Measurements from ENCODE around the gene DIPK1C. TPM values are rescaled to one million over a fixed set of nuclear protein-coding genes. Genes with fewer than 3 reads are reported as not detected.

The DIPK1C gene
- total and polyA plus RNA-seq, 2 experiments from 2014 or later = 0.07 TPM; not detected in 1

GRCh38 chr18:74463983-74464382 lies 6.9 kb upstream of the DIPK1C start:
- no peak overlapping the region for H3K27ac ChIP-seq (ENCODE audit: low read depth)

More at GRCh38 chr18:74463983-74464382, 6.9 kb upstream of the DIPK1C start:
- H3K9me2 ChIP-seq (ENCODE audit: insufficient read depth) = no peaks in the 10 kb centered on the region
- H3K79me2 ChIP-seq (replicated peaks; ENCODE audit: insufficient read depth) = no peaks in the 10 kb centered on the region
- no peaks in the 10 kb centered on the region for H3K36me3 ChIP-seq (ENCODE audit: insufficient read depth)
- no peak overlapping the region for H3K4me2 ChIP-seq
- H3K4me3 ChIP-seq = no peak overlapping the region
- H4K20me1 ChIP-seq (replicated peaks; ENCODE audit: insufficient read depth) = no peaks in the 10 kb centered on the region
- H3K4me3 Mint-ChIP-seq = no peak overlapping the region
- TF ChIP-seq NANOG (IDR thresholded peaks at IDR 0.05; ENCODE audit: borderline replicate concordance) = no peak
- no peak for TF ChIP-seq JUNB (IDR thresholded peaks at IDR 0.05; ENCODE audit: unreplicated experiment)
- no peak for TF ChIP-seq ZNF331 (CRISPR knock-in tag; IDR thresholded peaks at IDR 0.05; ENCODE audit: low read depth)
- no peak for TF ChIP-seq EZH2 (IDR thresholded peaks at IDR 0.05; ENCODE audit: low read depth, unreplicated experiment)
- TF ChIP-seq ETS1 (IDR thresholded peaks at IDR 0.05) = no peak
- TF ChIP-seq, protein P1, sequence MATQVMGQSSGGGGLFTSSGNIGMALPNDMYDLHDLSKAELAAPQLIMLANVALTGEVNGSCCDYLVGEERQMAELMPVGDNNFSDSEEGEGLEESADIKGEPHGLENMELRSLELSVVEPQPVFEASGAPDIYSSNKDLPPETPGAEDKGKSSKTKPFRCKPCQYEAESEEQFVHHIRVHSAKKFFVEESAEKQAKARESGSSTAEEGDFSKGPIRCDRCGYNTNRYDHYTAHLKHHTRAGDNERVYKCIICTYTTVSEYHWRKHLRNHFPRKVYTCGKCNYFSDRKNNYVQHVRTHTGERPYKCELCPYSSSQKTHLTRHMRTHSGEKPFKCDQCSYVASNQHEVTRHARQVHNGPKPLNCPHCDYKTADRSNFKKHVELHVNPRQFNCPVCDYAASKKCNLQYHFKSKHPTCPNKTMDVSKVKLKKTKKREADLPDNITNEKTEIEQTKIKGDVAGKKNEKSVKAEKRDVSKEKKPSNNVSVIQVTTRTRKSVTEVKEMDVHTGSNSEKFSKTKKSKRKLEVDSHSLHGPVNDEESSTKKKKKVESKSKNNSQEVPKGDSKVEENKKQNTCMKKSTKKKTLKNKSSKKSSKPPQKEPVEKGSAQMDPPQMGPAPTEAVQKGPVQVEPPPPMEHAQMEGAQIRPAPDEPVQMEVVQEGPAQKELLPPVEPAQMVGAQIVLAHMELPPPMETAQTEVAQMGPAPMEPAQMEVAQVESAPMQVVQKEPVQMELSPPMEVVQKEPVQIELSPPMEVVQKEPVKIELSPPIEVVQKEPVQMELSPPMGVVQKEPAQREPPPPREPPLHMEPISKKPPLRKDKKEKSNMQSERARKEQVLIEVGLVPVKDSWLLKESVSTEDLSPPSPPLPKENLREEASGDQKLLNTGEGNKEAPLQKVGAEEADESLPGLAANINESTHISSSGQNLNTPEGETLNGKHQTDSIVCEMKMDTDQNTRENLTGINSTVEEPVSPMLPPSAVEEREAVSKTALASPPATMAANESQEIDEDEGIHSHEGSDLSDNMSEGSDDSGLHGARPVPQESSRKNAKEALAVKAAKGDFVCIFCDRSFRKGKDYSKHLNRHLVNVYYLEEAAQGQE (IDR thresholded peaks at IDR 0.05; ENCODE audit: unreplicated experiment) = no peak
- no peak for TF ChIP-seq POLR2AphosphoS5 (IDR thresholded peaks at IDR 0.05; ENCODE audit: low read depth)
- TF ChIP-seq STAT1 (IDR thresholded peaks at IDR 0.05; ENCODE audit: unreplicated experiment) = no peak
- no peak for TF ChIP-seq EZH2phosphoT487 (IDR thresholded peaks at IDR 0.05; ENCODE audit: unreplicated experiment)
- TF ChIP-seq, protein P2, sequence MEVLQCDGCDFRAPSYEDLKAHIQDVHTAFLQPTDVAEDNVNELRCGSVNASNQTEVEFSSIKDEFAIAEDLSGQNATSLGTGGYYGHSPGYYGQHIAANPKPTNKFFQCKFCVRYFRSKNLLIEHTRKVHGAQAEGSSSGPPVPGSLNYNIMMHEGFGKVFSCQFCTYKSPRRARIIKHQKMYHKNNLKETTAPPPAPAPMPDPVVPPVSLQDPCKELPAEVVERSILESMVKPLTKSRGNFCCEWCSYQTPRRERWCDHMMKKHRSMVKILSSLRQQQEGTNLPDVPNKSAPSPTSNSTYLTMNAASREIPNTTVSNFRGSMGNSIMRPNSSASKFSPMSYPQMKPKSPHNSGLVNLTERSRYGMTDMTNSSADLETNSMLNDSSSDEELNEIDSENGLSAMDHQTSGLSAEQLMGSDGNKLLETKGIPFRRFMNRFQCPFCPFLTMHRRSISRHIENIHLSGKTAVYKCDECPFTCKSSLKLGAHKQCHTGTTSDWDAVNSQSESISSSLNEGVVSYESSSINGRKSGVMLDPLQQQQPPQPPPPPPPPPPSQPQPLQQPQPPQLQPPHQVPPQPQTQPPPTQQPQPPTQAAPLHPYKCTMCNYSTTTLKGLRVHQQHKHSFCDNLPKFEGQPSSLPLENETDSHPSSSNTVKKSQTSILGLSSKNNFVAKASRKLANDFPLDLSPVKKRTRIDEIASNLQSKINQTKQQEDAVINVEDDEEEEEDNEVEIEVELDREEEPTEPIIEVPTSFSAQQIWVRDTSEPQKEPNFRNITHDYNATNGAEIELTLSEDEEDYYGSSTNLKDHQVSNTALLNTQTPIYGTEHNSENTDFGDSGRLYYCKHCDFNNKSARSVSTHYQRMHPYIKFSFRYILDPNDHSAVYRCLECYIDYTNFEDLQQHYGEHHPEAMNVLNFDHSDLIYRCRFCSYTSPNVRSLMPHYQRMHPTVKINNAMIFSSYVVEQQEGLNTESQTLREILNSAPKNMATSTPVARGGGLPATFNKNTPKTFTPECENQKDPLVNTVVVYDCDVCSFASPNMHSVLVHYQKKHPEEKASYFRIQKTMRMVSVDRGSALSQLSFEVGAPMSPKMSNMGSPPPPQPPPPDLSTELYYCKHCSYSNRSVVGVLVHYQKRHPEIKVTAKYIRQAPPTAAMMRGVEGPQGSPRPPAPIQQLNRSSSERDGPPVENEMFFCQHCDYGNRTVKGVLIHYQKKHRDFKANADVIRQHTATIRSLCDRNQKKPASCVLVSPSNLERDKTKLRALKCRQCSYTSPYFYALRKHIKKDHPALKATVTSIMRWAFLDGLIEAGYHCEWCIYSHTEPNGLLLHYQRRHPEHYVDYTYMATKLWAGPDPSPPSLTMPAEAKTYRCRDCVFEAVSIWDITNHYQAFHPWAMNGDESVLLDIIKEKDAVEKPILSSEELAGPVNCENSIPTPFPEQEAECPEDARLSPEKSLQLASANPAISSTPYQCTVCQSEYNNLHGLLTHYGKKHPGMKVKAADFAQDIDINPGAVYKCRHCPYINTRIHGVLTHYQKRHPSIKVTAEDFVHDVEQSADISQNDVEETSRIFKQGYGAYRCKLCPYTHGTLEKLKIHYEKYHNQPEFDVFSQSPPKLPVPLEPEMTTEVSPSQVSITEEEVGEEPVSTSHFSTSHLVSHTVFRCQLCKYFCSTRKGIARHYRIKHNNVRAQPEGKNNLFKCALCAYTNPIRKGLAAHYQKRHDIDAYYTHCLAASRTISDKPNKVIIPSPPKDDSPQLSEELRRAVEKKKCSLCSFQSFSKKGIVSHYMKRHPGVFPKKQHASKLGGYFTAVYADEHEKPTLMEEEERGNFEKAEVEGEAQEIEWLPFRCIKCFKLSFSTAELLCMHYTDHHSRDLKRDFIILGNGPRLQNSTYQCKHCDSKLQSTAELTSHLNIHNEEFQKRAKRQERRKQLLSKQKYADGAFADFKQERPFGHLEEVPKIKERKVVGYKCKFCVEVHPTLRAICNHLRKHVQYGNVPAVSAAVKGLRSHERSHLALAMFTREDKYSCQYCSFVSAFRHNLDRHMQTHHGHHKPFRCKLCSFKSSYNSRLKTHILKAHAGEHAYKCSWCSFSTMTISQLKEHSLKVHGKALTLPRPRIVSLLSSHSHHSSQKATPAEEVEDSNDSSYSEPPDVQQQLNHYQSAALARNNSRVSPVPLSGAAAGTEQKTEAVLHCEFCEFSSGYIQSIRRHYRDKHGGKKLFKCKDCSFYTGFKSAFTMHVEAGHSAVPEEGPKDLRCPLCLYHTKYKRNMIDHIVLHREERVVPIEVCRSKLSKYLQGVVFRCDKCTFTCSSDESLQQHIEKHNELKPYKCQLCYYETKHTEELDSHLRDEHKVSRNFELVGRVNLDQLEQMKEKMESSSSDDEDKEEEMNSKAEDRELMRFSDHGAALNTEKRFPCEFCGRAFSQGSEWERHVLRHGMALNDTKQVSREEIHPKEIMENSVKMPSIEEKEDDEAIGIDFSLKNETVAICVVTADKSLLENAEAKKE (CRISPR knock-in tag; IDR thresholded peaks at IDR 0.05) = no peak
- no peak for TF ChIP-seq CTCF (conservative IDR thresholded peaks at IDR 0.05; ENCODE audit: low read depth in 2 of 2)
- no peak for TF ChIP-seq ZNF114 (CRISPR knock-in tag; IDR thresholded peaks at IDR 0.05)
- no peak for TF ChIP-seq CREB1 (CRISPR knock-in tag; IDR thresholded peaks at IDR 0.05; ENCODE audit: low read depth)
- no peak overlapping the region for H3K27ac Mint-ChIP-seq
- H3K36me3 Mint-ChIP-seq (ENCODE audit: low read depth) = no peaks in the 10 kb centered on the region
- no peak overlapping the region for H2AFZ ChIP-seq
- H3K27me3 ChIP-seq (ENCODE audit: insufficient read depth) = peaks cover 9% of the 10 kb centered on the region; the same call in 1 of the 2 replicates
- peaks cover 2% of the 10 kb centered on the region for H3K27me3 Mint-ChIP-seq (ENCODE audit: insufficient read depth, low read depth, poor library complexity)
- no peak for ATAC-seq
- DNase-seq (ENCODE audit: low spot score) = no peak
- H3K4me1 Mint-ChIP-seq = peaks cover 5% of the 10 kb centered on the region; the same call in 1 of the 3 replicates
- H3F3A ChIP-seq (replicated peaks; ENCODE audit: low read depth) = no peaks in the 10 kb centered on the region
- no peaks in the 10 kb centered on the region for H3K4me1 ChIP-seq (ENCODE audit: insufficient read depth)
- no peaks in the 10 kb centered on the region for H3K9me3 Mint-ChIP-seq
